ENCODE data around the gene IGF2BP3. TPM values are rescaled to one million over a fixed set of nuclear protein-coding genes. Genes with fewer than 3 reads are reported as not detected.

Gene IGF2BP3
- total and polyA plus RNA-seq, 10 of the 15 experiments (the other 5 are each of a cell fraction or from before 2014, with no cell fraction given) = 4.6 to 61.2 (median 36.9) TPM

GRCh38 chr7:23470330-23471105 is at the start of gene IGF2BP3 (continued):
- TF ChIP-seq EP300 (IDR thresholded peaks at IDR 0.05; ENCODE audit: borderline replicate concordance in 1 of 2, control insufficient read depth in 1 of 2, low read depth in 2 of 2, low read length in 2 of 2) = peak; percentile 19 to 47; a peak in 2 of 4 replicates
- TF ChIP-seq POLR2A (IDR thresholded peaks at IDR 0.05; ENCODE audit: low read depth, low read length) = peak; percentile 68
- peak; percentile 80 for TF ChIP-seq POLR2AphosphoS5 (IDR thresholded peaks at IDR 0.05; ENCODE audit: low read length)
- no peak for TF ChIP-seq HCFC1 (IDR thresholded peaks at IDR 0.05; ENCODE audit: low read length)
- TF ChIP-seq JUND (IDR thresholded peaks at IDR 0.05; ENCODE audit: low read depth, low read length) = no peak
- TF ChIP-seq ZNF217 (IDR thresholded peaks at IDR 0.05) = no peak
- peak; percentile 75 for TF ChIP-seq SMAD1 (IDR thresholded peaks at IDR 0.05; ENCODE audit: low read depth, partially characterized antibody)
- no peak for TF ChIP-seq MEF2A (IDR thresholded peaks at IDR 0.05; ENCODE audit: insufficient read depth, low read depth, low read length)
- peak; percentile 88 for TF ChIP-seq HDGF (IDR thresholded peaks at IDR 0.05)
- TF ChIP-seq ZNF274 (IDR thresholded peaks at IDR 0.05; ENCODE audit: insufficient read depth, insufficient read length) = no peak
- TF ChIP-seq MTA3 (IDR thresholded peaks at IDR 0.05; ENCODE audit: borderline replicate concordance, low read length) = peak; percentile 88; the same call in 1 of the 2 replicates
- peak; percentile 92 to 94 for TF ChIP-seq IKZF2 (IDR thresholded peaks at IDR 0.05)
- TF ChIP-seq TARDBP (IDR thresholded peaks at IDR 0.05; ENCODE audit: borderline replicate concordance) = no peak; the same call in 1 of the 2 replicates
- TF ChIP-seq BACH1 (IDR thresholded peaks at IDR 0.05; ENCODE audit: borderline replicate concordance) = 0 out of 2 replicates have a peak, but pooled peaks have one; percentile 23
- TF ChIP-seq, protein P1, sequence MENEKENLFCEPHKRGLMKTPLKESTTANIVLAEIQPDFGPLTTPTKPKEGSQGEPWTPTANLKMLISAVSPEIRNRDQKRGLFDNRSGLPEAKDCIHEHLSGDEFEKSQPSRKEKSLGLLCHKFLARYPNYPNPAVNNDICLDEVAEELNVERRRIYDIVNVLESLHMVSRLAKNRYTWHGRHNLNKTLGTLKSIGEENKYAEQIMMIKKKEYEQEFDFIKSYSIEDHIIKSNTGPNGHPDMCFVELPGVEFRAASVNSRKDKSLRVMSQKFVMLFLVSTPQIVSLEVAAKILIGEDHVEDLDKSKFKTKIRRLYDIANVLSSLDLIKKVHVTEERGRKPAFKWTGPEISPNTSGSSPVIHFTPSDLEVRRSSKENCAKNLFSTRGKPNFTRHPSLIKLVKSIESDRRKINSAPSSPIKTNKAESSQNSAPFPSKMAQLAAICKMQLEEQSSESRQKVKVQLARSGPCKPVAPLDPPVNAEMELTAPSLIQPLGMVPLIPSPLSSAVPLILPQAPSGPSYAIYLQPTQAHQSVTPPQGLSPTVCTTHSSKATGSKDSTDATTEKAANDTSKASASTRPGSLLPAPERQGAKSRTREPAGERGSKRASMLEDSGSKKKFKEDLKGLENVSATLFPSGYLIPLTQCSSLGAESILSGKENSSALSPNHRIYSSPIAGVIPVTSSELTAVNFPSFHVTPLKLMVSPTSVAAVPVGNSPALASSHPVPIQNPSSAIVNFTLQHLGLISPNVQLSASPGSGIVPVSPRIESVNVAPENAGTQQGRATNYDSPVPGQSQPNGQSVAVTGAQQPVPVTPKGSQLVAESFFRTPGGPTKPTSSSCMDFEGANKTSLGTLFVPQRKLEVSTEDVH (IDR thresholded peaks at IDR 0.05; ENCODE audit: low read depth, partially characterized antibody) = peak; percentile 36
- TF ChIP-seq, protein P2, sequence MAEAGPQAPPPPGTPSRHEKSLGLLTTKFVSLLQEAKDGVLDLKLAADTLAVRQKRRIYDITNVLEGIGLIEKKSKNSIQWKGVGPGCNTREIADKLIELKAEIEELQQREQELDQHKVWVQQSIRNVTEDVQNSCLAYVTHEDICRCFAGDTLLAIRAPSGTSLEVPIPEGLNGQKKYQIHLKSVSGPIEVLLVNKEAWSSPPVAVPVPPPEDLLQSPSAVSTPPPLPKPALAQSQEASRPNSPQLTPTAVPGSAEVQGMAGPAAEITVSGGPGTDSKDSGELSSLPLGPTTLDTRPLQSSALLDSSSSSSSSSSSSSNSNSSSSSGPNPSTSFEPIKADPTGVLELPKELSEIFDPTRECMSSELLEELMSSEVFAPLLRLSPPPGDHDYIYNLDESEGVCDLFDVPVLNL (IDR thresholded peaks at IDR 0.05; ENCODE audit: low read depth, low read length) = 0 out of 2 replicates have a peak, but pooled peaks have one; percentile 56
- TF ChIP-seq PAX5 (IDR thresholded peaks at IDR 0.05; ENCODE audit: borderline replicate concordance, low read depth, low read length) = 0 out of 2 replicates have a peak, but pooled peaks have one; percentile 5
- no peak for TF ChIP-seq RAD21 (IDR thresholded peaks at IDR 0.05; ENCODE audit: insufficient read depth, low read depth, low read length)
- peak; percentile 66; the same call in 1 of the 2 replicates for TF ChIP-seq RUNX3 (IDR thresholded peaks at IDR 0.05; ENCODE audit: low read length)
- TF ChIP-seq EGR1 (IDR thresholded peaks at IDR 0.05; ENCODE audit: borderline replicate concordance in 1 of 2, low read depth in 2 of 2, low read length in 2 of 2) = 0 out of 3 replicates have a peak, but pooled peaks of 1 of the 2 experiments have one; percentile 44
- peak; percentile 43; the same call in 1 of the 2 replicates for TF ChIP-seq CHD2 (IDR thresholded peaks at IDR 0.05; ENCODE audit: borderline replicate concordance, low read depth, low read length)
- no peak for TF ChIP-seq SREBF2 (IDR thresholded peaks at IDR 0.05; ENCODE audit: low read length)
- TF ChIP-seq MAX (IDR thresholded peaks at IDR 0.05; ENCODE audit: low read depth, low read length) = peak; percentile 86
- 0 out of 2 replicates have a peak, but pooled peaks have one; percentile 20 for TF ChIP-seq CBX5 (IDR thresholded peaks at IDR 0.05; ENCODE audit: low read depth)
- TF ChIP-seq, protein P3, sequence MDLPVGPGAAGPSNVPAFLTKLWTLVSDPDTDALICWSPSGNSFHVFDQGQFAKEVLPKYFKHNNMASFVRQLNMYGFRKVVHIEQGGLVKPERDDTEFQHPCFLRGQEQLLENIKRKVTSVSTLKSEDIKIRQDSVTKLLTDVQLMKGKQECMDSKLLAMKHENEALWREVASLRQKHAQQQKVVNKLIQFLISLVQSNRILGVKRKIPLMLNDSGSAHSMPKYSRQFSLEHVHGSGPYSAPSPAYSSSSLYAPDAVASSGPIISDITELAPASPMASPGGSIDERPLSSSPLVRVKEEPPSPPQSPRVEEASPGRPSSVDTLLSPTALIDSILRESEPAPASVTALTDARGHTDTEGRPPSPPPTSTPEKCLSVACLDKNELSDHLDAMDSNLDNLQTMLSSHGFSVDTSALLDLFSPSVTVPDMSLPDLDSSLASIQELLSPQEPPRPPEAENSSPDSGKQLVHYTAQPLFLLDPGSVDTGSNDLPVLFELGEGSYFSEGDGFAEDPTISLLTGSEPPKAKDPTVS (IDR thresholded peaks at IDR 0.05; ENCODE audit: low read depth, low read length) = no peak

Measured in GM12878 (cell line).